Measurements from ENCODE around the gene PRCD.
"Not testable (repeated sequence)": the region's sequence is repeated elsewhere in the genome, so short reads cannot be mapped to it uniquely, and the experiment has no call there.

PRCD gene

GRCh38 chr17:76527430-76528111 is 12.3 kb upstream of the PRCD start:
- no peak for DNase-seq (ENCODE audit: low read depth in 2 of 2)

- no peak for DNase-seq (ENCODE audit: low read depth in 2 of 2)
Measured at GRCh38 chr17:76528156-76528527, 11.7 kb upstream of the PRCD start.

- no peak for DNase-seq (ENCODE audit: low read depth in 2 of 2)
Measured at GRCh38 chr17:76528528-76529223, 11.2 kb upstream of the PRCD start.

GRCh38 chr17:76529224-76530094 is 10.4 kb upstream of the PRCD start:
- no peak for DNase-seq (ENCODE audit: low read depth in 2 of 2)

GRCh38 chr17:76530095-76530723 is 9.6 kb upstream of the PRCD start:
- no peak for DNase-seq (ENCODE audit: low read depth in 2 of 2)

GRCh38 chr17:76530811-76531485 is 8.9 kb upstream of the PRCD start:
- DNase-seq (ENCODE audit: low read depth in 2 of 2): no peak

GRCh38 chr17:76531486-76532038 is 8.3 kb upstream of the PRCD start:
- no peak for DNase-seq (ENCODE audit: low read depth in 2 of 2)

- no peak for DNase-seq (ENCODE audit: low read depth in 2 of 2)
Measured at GRCh38 chr17:76532072-76532651, 7.7 kb upstream of the PRCD start.

- DNase-seq (ENCODE audit: low read depth in 2 of 2): not testable (repeated sequence)
Measured at GRCh38 chr17:76533640-76534359, 6.0 kb upstream of the PRCD start.

GRCh38 chr17:76534831-76535732 is 4.8 kb upstream of the PRCD start:
- no peak for DNase-seq (ENCODE audit: low read depth in 2 of 2)

GRCh38 chr17:76535788-76536510 is 3.9 kb upstream of the PRCD start:
- no peak for DNase-seq (ENCODE audit: low read depth in 2 of 2)

GRCh38 chr17:76536511-76537287 is 3.1 kb upstream of the PRCD start:
- no peak for DNase-seq (ENCODE audit: low read depth in 2 of 2)

GRCh38 chr17:76537288-76537577 is 2.6 kb upstream of the PRCD start:
- no peak for DNase-seq (ENCODE audit: low read depth in 2 of 2)

- DNase-seq (ENCODE audit: low read depth in 2 of 2): no peak
Measured at GRCh38 chr17:76537578-76538280, 2.1 kb upstream of the PRCD start, which contains the start of gene CYGB. TSS of gene CYGB (minus strand) at chr17:76537709. CDS start at chr17:76537542, 167 bp downstream.

GRCh38 chr17:76538281-76538931 is 1.4 kb upstream of the PRCD start:
- DNase-seq (ENCODE audit: low read depth in 2 of 2): no peak

GRCh38 chr17:76538941-76539570 is 788 bp upstream of the PRCD start:
- no peak for DNase-seq (ENCODE audit: low read depth in 2 of 2)
